ENCODE measurements around the gene DGKI. TPM values are rescaled to one million over a fixed set of nuclear protein-coding genes. Genes with fewer than 3 reads are reported as not detected.

The DGKI gene
- total and polyA plus RNA-seq, 9 of the 15 experiments (the other 6 are each of a cell fraction or from before 2014, with no cell fraction given): 0.11 to 0.54 (median 0.15) TPM; not detected in 5

- TF ChIP-seq ZNF398 (CRISPR knock-in tag; IDR thresholded peaks at IDR 0.05) (no peak), NFE2L1 (tag; IDR thresholded peaks at IDR 0.05; ENCODE audit: borderline replicate concordance, low read depth) (no peak), TCF15 (CRISPR knock-in tag; IDR thresholded peaks at IDR 0.05) (no peak), NR2C2 (CRISPR knock-in tag; IDR thresholded peaks at IDR 0.05) (no peak), NR2C2 (tag; IDR thresholded peaks at IDR 0.05) (no peak), ZNF75A (CRISPR knock-in tag; IDR thresholded peaks at IDR 0.05) (no peak)
Observed at GRCh38 chr7:137682596-137682995, 164.2 kb downstream of the DGKI start (continued).

- no peaks in the 10 kb centered on the region for H3K4me1 ChIP-seq (replicated peaks in 1 of 2; ENCODE audit: control insufficient read depth in 2 of 2, insufficient read depth in 2 of 2, low read length in 2 of 2)
- in situ Hi-C loops (cut with MboI): no loop called here
- DNase-seq (ENCODE audit: extremely low read depth in 1 of 4, low spot score in 3 of 4): no peak
- no peak overlapping the region for H2AFZ ChIP-seq (ENCODE audit: low read depth, low read length)
- FAIRE-seq: no peak
- no peak for ATAC-seq
- H3K79me2 ChIP-seq (ENCODE audit: control insufficient read depth, insufficient read depth, low read length): no peaks in the 10 kb centered on the region
- no peaks in the 10 kb centered on the region for H4K20me1 ChIP-seq (replicated peaks; ENCODE audit: control insufficient read depth, insufficient read depth, low read length)
- H3K36me3 ChIP-seq (ENCODE audit: control insufficient read depth, insufficient read depth, low read length): no peaks in the 10 kb centered on the region
- H3K27me3 ChIP-seq (ENCODE audit: control insufficient read depth in 2 of 2, insufficient read depth in 2 of 2, low read length in 2 of 2): peaks cover 0 to 6% of the 10 kb centered on the region in 2 experiments; a peak in 1 of 5 replicates
- H3K4me2 ChIP-seq (ENCODE audit: insufficient read depth, low read length): no peak overlapping the region
- BruUV-seq (replicated peaks): no TSS peak
- no peak overlapping the region for H3K27ac ChIP-seq (ENCODE audit: extremely low read depth, low read depth, low read length)
- WGBS (ENCODE audit: insufficient coverage, low coverage, missing lambda C conversion rate): 2% methylated on average over 7 of the region's 7 CpGs
- H3K9ac ChIP-seq (ENCODE audit: insufficient read depth in 1 of 2, low read depth in 2 of 2, low read length in 2 of 2): no peak overlapping the region
- POLR2A ChIA-PET: no interaction called here
- H3K9me1 ChIP-seq (ENCODE audit: control insufficient read depth, insufficient read depth, low read length): no peaks in the 10 kb centered on the region
- no peak for TF ChIP-seq IFI16 (CRISPR knock-in tag; IDR thresholded peaks at IDR 0.05)
- TF ChIP-seq ZBTB5 (IDR thresholded peaks at IDR 0.05): no peak
- TF ChIP-seq CEBPG (CRISPR knock-in tag; IDR thresholded peaks at IDR 0.05): no peak
- peak; percentile 74 to 77 for TF ChIP-seq CEBPG (tag; conservative IDR thresholded peaks at IDR 0.05 in 1 of 2, IDR thresholded peaks at IDR 0.05 in 1 of 2)
- peak; percentile 56 for TF ChIP-seq CEBPB (tag; IDR thresholded peaks at IDR 0.05)
- TF ChIP-seq NFIC (IDR thresholded peaks at IDR 0.05): peak; percentile 30; the same call in 1 of the 2 replicates
- no peak for TF ChIP-seq SIX5 (IDR thresholded peaks at IDR 0.05; ENCODE audit: borderline replicate concordance in 1 of 2, insufficient read depth in 1 of 2, low read depth in 1 of 2, low read length in 2 of 2)
- H3K9me3 ChIP-seq (replicated peaks; ENCODE audit: control insufficient read depth, insufficient read depth, low read depth, low read length): no peaks in the 10 kb centered on the region
- no peak overlapping the region for H3K4me3 ChIP-seq
- CTCF ChIA-PET (ENCODE audit: low intra/inter-chr PET ratio): interaction anchor here (0.7 kb wide), 2 partner anchors 955 to 1058 kb away, joined by 3 to 4 read pairs; no protein-coding TSS in a partner anchor
- intact Hi-C loops (cut with micrococcal nuclease): no loop called here
Observed at GRCh38 chr7:137681657-137682562, 164.9 kb downstream of the DGKI start.
